K562 (cell line): ENCODE data around the gene TTLL11. TPM values are rescaled to one million over a fixed set of nuclear protein-coding genes. Genes with fewer than 3 reads are reported as not detected.

Experiments
- ATAC-seq: fragments of 200-7000 bp; cut with Tn5 transposase; 3 replicates; pipeline ENCODE4 v1.9.1; 2020; ENCODE audit warnings: moderate library complexity
- BruUV-seq: library from RNA; stranded (reverse); fragments of 400-500 nt; replicated peaks from 2 replicates; lab custom pipeline; 2021; lab: Mats Ljungman, UMichigan
- CTCF ChIA-PET: fragments of 300-600 bp; formaldehyde crosslinking; extraction: SDS; loops from one replicate; lab custom pipeline; 2021; ENCODE audit warnings: low intra/inter-chr PET ratio; lab: Yijun Ruan, JAX
- POLR2A ChIA-PET: fragments of 300-600, 350-650 bp; sonication (Branson Sonifier 250); formaldehyde crosslinking; extraction: SDS; loops from one replicate; lab custom pipeline; 2021; ENCODE audit warnings: antibody characterized with exemption, inconsistent platforms; lab: Yijun Ruan, JAX
- DNase-seq, 4 experiments: peaks; one replicate each; pipeline versions ENCODE4 v3.0.0 to v3.0.0-alpha.2; 2011 to 2018; ENCODE audit warnings: low spot score in 3 of 4, mixed read lengths in 3 of 4; ENCODE audit errors: extremely low read depth in 1 of 4
- FAIRE-seq: peaks from 2 replicates; lab custom pipeline; 2011; peaks lifted over from hg19 to GRCh38; lab: Jason Lieb, UNC
- H2AFZ ChIP-seq: 2 replicates; pipeline ENCODE4 v1.6.0; 2011; ENCODE audit warnings: low read depth, low read length, control low read depth, inconsistent platforms
- H3K27ac ChIP-seq: fragments of 200-600 bp; 3 replicates; pipeline ENCODE4 v1.8.0; 2011; ENCODE audit warnings: low read depth, mild to moderate bottlenecking, control low read depth, inconsistent platforms, low read length, moderate library complexity, mixed read lengths; ENCODE audit errors: extremely low read depth
- H3K27me3 ChIP-seq, 2 experiments: fragments of 300-600 bp in 1 of 2; 2 replicates in 1 of 2; 3 replicates in 1 of 2; pipeline versions ENCODE4 v1.6.0 to v1.8.0; 2011; ENCODE audit warnings: inconsistent platforms in 2 of 2, low read length in 2 of 2, mild to moderate bottlenecking in 1 of 2, mixed read lengths in 1 of 2, moderate library complexity in 1 of 2; ENCODE audit not compliant: control insufficient read depth in 2 of 2, insufficient read depth in 2 of 2
- H3K36me3 ChIP-seq: fragments of 300-600 bp; 3 replicates; pipeline ENCODE4 v1.8.0; 2011; ENCODE audit warnings: mild to moderate bottlenecking, low read length, inconsistent platforms; ENCODE audit not compliant: control insufficient read depth, insufficient read depth
- H3K4me1 ChIP-seq, 2 experiments: fragments of 200-600 bp in 1 of 2; replicated peaks in 1 of 2; 2 replicates in 1 of 2; 3 replicates in 1 of 2; pipeline versions ENCODE4 v1.5.1 to v1.8.0; 2011; ENCODE audit warnings: inconsistent platforms in 2 of 2, low read length in 2 of 2, mild to moderate bottlenecking in 1 of 2, mixed read lengths in 1 of 2, moderate library complexity in 1 of 2; ENCODE audit not compliant: control insufficient read depth in 2 of 2, insufficient read depth in 2 of 2
- H3K4me2 ChIP-seq: 2 replicates; pipeline ENCODE4 v1.6.1; 2011; ENCODE audit warnings: low read length, control low read depth, inconsistent platforms, mixed read lengths; ENCODE audit not compliant: insufficient read depth
- H3K4me3 ChIP-seq: fragments of 200-600 bp; sonication (generic), shearing (Covaris generic); 2 replicates; pipeline ENCODE4 v1.5.1; 2016; ENCODE audit warnings: control low read depth, inconsistent platforms
- H3K79me2 ChIP-seq: fragments of 200-600 bp; 3 replicates; pipeline ENCODE4 v1.8.0; 2011; ENCODE audit warnings: low read length, inconsistent platforms; ENCODE audit not compliant: control insufficient read depth, insufficient read depth
- H3K9ac ChIP-seq, 2 experiments: 2 replicates each; pipeline versions ENCODE4 v1.6.0 to v1.6.1; 2011; ENCODE audit warnings: low read depth in 2 of 2, low read length in 2 of 2, control low read depth in 1 of 2, inconsistent platforms in 1 of 2, mild to moderate bottlenecking in 1 of 2, mixed read lengths in 1 of 2; ENCODE audit not compliant: insufficient read depth in 1 of 2
- H3K9me1 ChIP-seq: one replicate; pipeline ENCODE4 v1.6.0; 2011; ENCODE audit warnings: inconsistent platforms, mild to moderate bottlenecking, low read length, moderate library complexity; ENCODE audit not compliant: control insufficient read depth, insufficient read depth
- H3K9me3 ChIP-seq: replicated peaks from 2 replicates; pipeline ENCODE4 v1.5.1; 2011; ENCODE audit warnings: low read depth, low read length, inconsistent platforms; ENCODE audit not compliant: control insufficient read depth, insufficient read depth
- H4K20me1 ChIP-seq: replicated peaks from 2 replicates; pipeline ENCODE4 v1.6.1; 2011; ENCODE audit warnings: low read length, inconsistent platforms, mixed read lengths; ENCODE audit not compliant: control insufficient read depth, insufficient read depth
- ATF1 ChIP-seq, 2 experiments: fragments of 450-650 bp in 1 of 2; IDR thresholded peaks; 2 replicates each; pipeline ENCODE4 v1.6.1; 2016; ENCODE audit warnings: missing compliant biosample characterization in 1 of 2, missing genetic modification characterization in 1 of 2
- CSDE1 ChIP-seq, 2 experiments: fragments of 450-650 bp; IDR thresholded peaks; 2 replicates each; pipeline ENCODE4 v1.6.1; 2016; ENCODE audit warnings: mild to moderate bottlenecking in 1 of 2
- HNRNPH1 ChIP-seq: fragments of 200-400 bp; formaldehyde crosslinking; optimal IDR thresholded peaks from 2 replicates; pipeline ENCODE3; 2017; ENCODE audit warnings: low read depth, mild to moderate bottlenecking, low read length, moderate library complexity
- PATZ1 ChIP-seq: fragments of 250-450 bp; sonication (Bioruptor Pico); IDR thresholded peaks from 2 replicates; pipeline ENCODE4 v1.5.0; 2020; ENCODE audit warnings: mild to moderate bottlenecking, borderline replicate concordance
- RHOXF2B ChIP-seq: fragments of 250-450 bp; sonication (Bioruptor Pico); conservative IDR thresholded peaks from 2 replicates; pipeline ENCODE4 v1.5.1; 2021
- WGBS: fragments of 100-300 bp; shearing (Covaris generic); methylation state at CpG from one replicate; pipeline ENCODE4 v1.1.6; 2016; ENCODE audit warnings: low coverage, mixed read lengths; ENCODE audit not compliant: insufficient coverage; ENCODE audit errors: missing lambda C conversion rate; 5-methylcytosine and 5-hydroxymethylcytosine counted together
- in situ Hi-C: fragments of 300-500 bp; cut with MboI; formaldehyde crosslinking; loops from 4 replicates; pipeline ENCODE4 v1.15.0; 2018; ENCODE audit warnings: inconsistent platforms, mixed read lengths
- intact Hi-C: fragments of 100-400 bp; cut with micrococcal nuclease; formaldehyde crosslinking; loops from 2 replicates; pipeline ENCODE4 v1.14.2; 2022
- polyA plus RNA-seq, 8 experiments: library from polyadenylated mRNA; depleted of rRNA in 4 of 8; stranded (reverse) in 5 of 8; unstranded in 3 of 8; fragments of >200 nt; fragmentation: Nextera tagmentation in 2 of 8; fragmentation: Illumina TruSeq in 1 of 8; extraction: Ambion mirVana in 2 of 8; extraction: Trizol in 1 of 8; gene quantifications; 2 replicates each; pipeline versions ENCODE4 v1.2.1 to v1.2.3, GENCODE V29; 2011 to 2014; ENCODE audit warnings: inconsistent platforms in 1 of 8, missing spikeins in 1 of 8
- total RNA-seq, 7 experiments: library from RNA; depleted of rRNA in 6 of 7; stranded (reverse); fragments of >200 nt in 6 of 7; fragmentation: Illumina TruSeq in 2 of 7; extraction: Trizol in 2 of 7; gene quantifications; 2 replicates each; pipeline versions ENCODE4 v1.2.1 to v1.2.3, GENCODE V29; 2011 to 2021; ENCODE audit warnings: low replicate concordance in 1 of 7
- TF ChIP-seq, protein P1 (sequence below): sonication (generic); formaldehyde crosslinking; IDR thresholded peaks from 2 replicates; pipeline ENCODE4 v1.9.0; 2022; ENCODE audit warnings: mild to moderate bottlenecking, missing genetic modification reagents

The TTLL11 gene
- total and polyA plus RNA-seq, 9 of the 15 experiments (the other 6 are each of a cell fraction or from before 2014, with no cell fraction given) = 0.83 to 4.4 (median 2.7) TPM

GRCh38 chr9:121774715-121775613 lies 318.1 kb downstream of the TTLL11 start:
- ChIA-PET CTCF (no interaction called here), POLR2A (interaction anchor here (0.6 kb wide), 1 partner anchor 146 kb away, joined by 3 read pairs; no protein-coding TSS in a partner anchor)
- intact Hi-C loops = no loop called here
- Histone ChIP-seq H3K4me3 (no peak overlapping the region), H3K36me3 (no peaks in the 10 kb centered on the region), H3K27ac (no peak overlapping the region), H3K79me2 (no peaks in the 10 kb centered on the region), H3K9me1 (no peaks in the 10 kb centered on the region), H3K9me3 (no peaks in the 10 kb centered on the region), H2AFZ (no peak overlapping the region), H3K4me2 (no peak overlapping the region), H4K20me1 (no peaks in the 10 kb centered on the region; the same call in 1 of the 2 replicates), H3K27me3 (peaks cover 27 to 72% of the 10 kb centered on the region in 2 experiments), H3K4me1 (no peaks in the 10 kb centered on the region), H3K9ac (no peak overlapping the region)
- ATAC-seq = no peak; the same call in 2 of the 3 replicates
- DNase-seq = no peak
- no peak for FAIRE-seq
- in situ Hi-C loops = no loop called here
- 2% methylated on average over 25 of the region's 26 CpGs for WGBS
- no TSS peak for BruUV-seq
- TF ChIP-seq CSDE1 (IDR thresholded peaks at IDR 0.05) (no peak), HNRNPH1 (no peak), ATF1 (CRISPR knock-in tag; IDR thresholded peaks at IDR 0.05) (no peak), ATF1 (tag; IDR thresholded peaks at IDR 0.05) (no peak), PATZ1 (CRISPR knock-in tag) (no peak), RHOXF2B (CRISPR knock-in tag) (no peak)
- TF ChIP-seq, protein P1, sequence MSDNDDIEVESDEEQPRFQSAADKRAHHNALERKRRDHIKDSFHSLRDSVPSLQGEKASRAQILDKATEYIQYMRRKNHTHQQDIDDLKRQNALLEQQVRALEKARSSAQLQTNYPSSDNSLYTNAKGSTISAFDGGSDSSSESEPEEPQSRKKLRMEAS (CRISPR knock-in tag) = no peak
